ENCODE results near the gene DLGAP1. TPM values are rescaled to one million over a fixed set of nuclear protein-coding genes. Genes with fewer than 3 reads are reported as not detected.

DLGAP1 gene
- total RNA-seq, 3 donors from 2014 or later (not counting 1 experiment from before 2014, with no cell fraction given): not detected

- ATAC-seq (no peak), DNase-seq (no peak)
- Mint-ChIP-seq H3K4me3 (no peak overlapping the region), H3K4me1 (no peaks in the 10 kb centered on the region), H3K36me3 (no peaks in the 10 kb centered on the region), H3K9me3 (peaks cover 0 to 2% of the 10 kb centered on the region in 2 donors), H3K27ac (no peak overlapping the region), H3K27me3 (ENCODE audit: low read depth in 2 of 2) (peaks cover 0 to 10% of the 10 kb centered on the region in 2 donors)
- no peaks in the 10 kb centered on the region for H3K27me3 ChIP-seq (ENCODE audit: control insufficient read depth, insufficient read depth, low read length)
- 82% methylated on average over 1 of the region's 3 CpGs for WGBS (ENCODE audit: insufficient coverage)
- no peak overlapping the region for H3K4me3 ChIP-seq (ENCODE audit: low read length)
- no peak overlapping the region for H3K27ac ChIP-seq (ENCODE audit: low read length)
- no peaks in the 10 kb centered on the region for H3K36me3 ChIP-seq (ENCODE audit: control insufficient read depth, insufficient read depth, low read length)
- intact Hi-C loops (cut with micrococcal nuclease): no loop called here
- H3K4me1 ChIP-seq (ENCODE audit: control insufficient read depth, insufficient read depth, low read length): no peaks in the 10 kb centered on the region
- TF ChIP-seq, protein P1, sequence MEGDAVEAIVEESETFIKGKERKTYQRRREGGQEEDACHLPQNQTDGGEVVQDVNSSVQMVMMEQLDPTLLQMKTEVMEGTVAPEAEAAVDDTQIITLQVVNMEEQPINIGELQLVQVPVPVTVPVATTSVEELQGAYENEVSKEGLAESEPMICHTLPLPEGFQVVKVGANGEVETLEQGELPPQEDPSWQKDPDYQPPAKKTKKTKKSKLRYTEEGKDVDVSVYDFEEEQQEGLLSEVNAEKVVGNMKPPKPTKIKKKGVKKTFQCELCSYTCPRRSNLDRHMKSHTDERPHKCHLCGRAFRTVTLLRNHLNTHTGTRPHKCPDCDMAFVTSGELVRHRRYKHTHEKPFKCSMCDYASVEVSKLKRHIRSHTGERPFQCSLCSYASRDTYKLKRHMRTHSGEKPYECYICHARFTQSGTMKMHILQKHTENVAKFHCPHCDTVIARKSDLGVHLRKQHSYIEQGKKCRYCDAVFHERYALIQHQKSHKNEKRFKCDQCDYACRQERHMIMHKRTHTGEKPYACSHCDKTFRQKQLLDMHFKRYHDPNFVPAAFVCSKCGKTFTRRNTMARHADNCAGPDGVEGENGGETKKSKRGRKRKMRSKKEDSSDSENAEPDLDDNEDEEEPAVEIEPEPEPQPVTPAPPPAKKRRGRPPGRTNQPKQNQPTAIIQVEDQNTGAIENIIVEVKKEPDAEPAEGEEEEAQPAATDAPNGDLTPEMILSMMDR (IDR thresholded peaks at IDR 0.05): no peak
- H3K9me3 ChIP-seq (ENCODE audit: control insufficient read depth, insufficient read depth, low read length): no peaks in the 10 kb centered on the region
These were observed 632.0 kb downstream of the DLGAP1 start for GRCh38 chr18:3823073-3823472.

GRCh38 chr18:3821524-3821923 is 633.6 kb downstream of the DLGAP1 start:
- no peaks in the 10 kb centered on the region for H3K4me1 Mint-ChIP-seq
- H3K36me3 Mint-ChIP-seq: no peaks in the 10 kb centered on the region
- TF ChIP-seq, protein P1 (IDR thresholded peaks at IDR 0.05): no peak
- Histone ChIP-seq H3K4me3 (ENCODE audit: low read length) (no peak overlapping the region), H3K9me3 (ENCODE audit: control insufficient read depth, insufficient read depth, low read length) (no peaks in the 10 kb centered on the region), H3K36me3 (ENCODE audit: control insufficient read depth, insufficient read depth, low read length) (no peaks in the 10 kb centered on the region), H3K27ac (ENCODE audit: low read length) (no peak overlapping the region), H3K27me3 (ENCODE audit: control insufficient read depth, insufficient read depth, low read length) (no peaks in the 10 kb centered on the region), H3K4me1 (ENCODE audit: control insufficient read depth, insufficient read depth, low read length) (no peaks in the 10 kb centered on the region)
- ATAC-seq (no peak), DNase-seq (no peak)
- H3K9me3 Mint-ChIP-seq: peaks cover 0 to 2% of the 10 kb centered on the region in 2 donors
- H3K27me3 Mint-ChIP-seq (ENCODE audit: low read depth in 2 of 2): peaks cover 0 to 10% of the 10 kb centered on the region in 2 donors
- WGBS (ENCODE audit: insufficient coverage): 92% methylated on average over 4 of the region's 4 CpGs
- H3K27ac Mint-ChIP-seq: no peak overlapping the region
- intact Hi-C loops (cut with micrococcal nuclease): no loop called here
- no peak overlapping the region for H3K4me3 Mint-ChIP-seq

DNA sequence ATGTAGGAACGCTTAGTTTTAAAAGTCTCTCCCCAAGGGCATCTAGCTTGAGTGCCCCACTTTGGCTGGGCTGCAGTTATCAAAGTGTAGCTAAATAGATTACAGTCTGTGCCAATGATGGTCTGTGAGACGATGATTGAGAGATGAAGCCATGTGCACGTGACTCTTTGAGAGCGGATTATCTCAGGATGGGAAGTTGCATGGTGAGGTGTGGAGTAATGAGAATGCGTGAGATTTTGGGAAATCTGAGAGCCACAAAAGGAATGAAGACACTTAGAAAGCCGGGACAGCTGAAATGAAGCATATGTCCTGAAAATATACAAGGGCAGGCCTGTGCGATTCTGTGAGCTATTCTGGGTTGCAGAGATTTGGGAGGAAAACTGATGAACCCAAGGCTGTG is 635.1 kb downstream of the DLGAP1 start:
- H3K27ac ChIP-seq (ENCODE audit: low read length): no peak overlapping the region
- H3K27ac Mint-ChIP-seq: no peak overlapping the region
- H3K27me3 ChIP-seq (ENCODE audit: control insufficient read depth, insufficient read depth, low read length): no peaks in the 10 kb centered on the region
- no peak overlapping the region for H3K4me3 ChIP-seq (ENCODE audit: low read length)
- H3K4me1 Mint-ChIP-seq: no peaks in the 10 kb centered on the region
- H3K4me3 Mint-ChIP-seq: no peak overlapping the region
- no peak for ATAC-seq
- peaks cover 0 to 5% of the 10 kb centered on the region in 2 donors for H3K27me3 Mint-ChIP-seq (ENCODE audit: low read depth in 2 of 2)
- H3K4me1 ChIP-seq (ENCODE audit: control insufficient read depth, insufficient read depth, low read length): no peaks in the 10 kb centered on the region
- no peaks in the 10 kb centered on the region for H3K9me3 ChIP-seq (ENCODE audit: control insufficient read depth, insufficient read depth, low read length)
- 91% methylated on average over 7 of the region's 7 CpGs for WGBS (ENCODE audit: insufficient coverage)
- DNase-seq: no peak
- H3K36me3 ChIP-seq (ENCODE audit: control insufficient read depth, insufficient read depth, low read length): no peaks in the 10 kb centered on the region
- intact Hi-C loops (cut with micrococcal nuclease): no loop called here
- TF ChIP-seq, protein P1 (IDR thresholded peaks at IDR 0.05): no peak
- H3K9me3 Mint-ChIP-seq: no peaks in the 10 kb centered on the region
- H3K36me3 Mint-ChIP-seq: no peaks in the 10 kb centered on the region

DNA sequence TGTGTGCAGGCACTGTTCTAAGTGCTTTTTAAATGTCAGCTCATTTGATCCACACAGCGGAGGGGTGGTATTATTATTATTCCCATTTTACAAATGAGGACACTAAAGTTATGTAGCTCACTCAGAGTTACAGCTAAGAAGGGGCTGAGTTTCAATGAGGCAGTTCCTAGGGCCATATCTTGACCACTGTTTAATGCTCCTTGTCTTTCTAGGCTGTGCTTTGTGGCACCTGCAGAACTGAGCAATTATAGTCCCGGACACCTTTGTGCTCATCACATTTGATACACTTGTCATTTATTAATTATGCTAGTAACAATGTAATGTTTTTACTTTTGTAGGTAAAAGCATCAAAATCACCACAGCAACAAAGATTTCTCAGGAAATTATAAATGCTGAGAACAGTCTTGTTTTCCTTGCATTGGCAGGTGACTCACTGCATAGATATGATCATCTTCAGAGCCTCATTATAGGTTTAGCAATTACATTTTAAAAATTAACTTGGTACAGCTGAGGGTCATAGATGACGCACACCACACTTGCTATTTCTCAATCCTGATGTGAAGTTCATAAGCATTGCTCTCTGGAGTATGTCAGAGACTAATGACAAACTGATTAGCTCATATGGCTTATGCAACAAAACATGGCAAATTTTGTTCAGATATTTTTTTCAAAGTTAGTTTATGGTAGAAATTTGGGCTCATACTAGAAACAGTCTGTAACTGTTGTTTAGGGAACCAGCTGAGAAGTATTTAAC is 638.3 kb downstream of the DLGAP1 start:
- no peaks in the 10 kb centered on the region for H3K4me1 Mint-ChIP-seq
- Histone ChIP-seq H3K27ac (ENCODE audit: low read length) (no peak overlapping the region), H3K4me3 (ENCODE audit: low read length) (no peak overlapping the region), H3K27me3 (ENCODE audit: control insufficient read depth, insufficient read depth, low read length) (no peaks in the 10 kb centered on the region), H3K4me1 (ENCODE audit: control insufficient read depth, insufficient read depth, low read length) (no peaks in the 10 kb centered on the region), H3K9me3 (ENCODE audit: control insufficient read depth, insufficient read depth, low read length) (no peaks in the 10 kb centered on the region), H3K36me3 (ENCODE audit: control insufficient read depth, insufficient read depth, low read length) (no peaks in the 10 kb centered on the region)
- no peaks in the 10 kb centered on the region for H3K36me3 Mint-ChIP-seq
- DNase-seq: no peak
- H3K27me3 Mint-ChIP-seq (ENCODE audit: low read depth in 2 of 2): peaks cover 0 to 5% of the 10 kb centered on the region in 2 donors
- no peaks in the 10 kb centered on the region for H3K9me3 Mint-ChIP-seq
- WGBS (ENCODE audit: insufficient coverage): 50% methylated on average over 1 of the region's 3 CpGs
- no peak for ATAC-seq
- TF ChIP-seq, protein P1 (IDR thresholded peaks at IDR 0.05): no peak
- intact Hi-C loops (cut with micrococcal nuclease): no loop called here
- H3K27ac Mint-ChIP-seq: no peak overlapping the region
- H3K4me3 Mint-ChIP-seq: no peak overlapping the region
